GM06990 (cell line): ENCODE results near the gene PI4K2A.

Experiments
- DNase-seq: peaks from one replicate; pipeline ENCODE4 v3.0.0-alpha.2; 2011; ENCODE audit not compliant: insufficient read length; ENCODE audit errors: extremely low read depth
- H3K27me3 ChIP-seq: replicated peaks from 2 replicates; pipeline ENCODE4 v1.6.0; 2011; ENCODE audit warnings: low read length; ENCODE audit not compliant: control insufficient read depth, insufficient read depth
- H3K36me3 ChIP-seq: 2 replicates; pipeline ENCODE4 v1.5.1; 2011; ENCODE audit warnings: low read length; ENCODE audit not compliant: control insufficient read depth, insufficient read depth
- H3K4me3 ChIP-seq: replicated peaks from 2 replicates; pipeline ENCODE4 v1.5.1; 2011; ENCODE audit warnings: low read depth, mild to moderate bottlenecking, control low read depth, low read length
- CTCF ChIP-seq: IDR thresholded peaks from 2 replicates; pipeline ENCODE4 v1.5.1; 2011; ENCODE audit warnings: low read length, control low read depth, mild to moderate bottlenecking, inconsistent platforms; ENCODE audit not compliant: insufficient read depth, poor library complexity, severe bottlenecking

Gene PI4K2A

GRCh38 chr10:97608991-97609561 lies 31.4 kb upstream of the PI4K2A start:
- no peaks in the 10 kb centered on the region for H3K36me3 ChIP-seq
- no peak for DNase-seq
- no peaks in the 10 kb centered on the region for H3K27me3 ChIP-seq
- no peak for TF ChIP-seq CTCF
- no peak overlapping the region for H3K4me3 ChIP-seq

GRCh38 chr10:97611473-97611872 lies 29.0 kb upstream of the PI4K2A start:
- TF ChIP-seq CTCF, result no peak
- H3K36me3 ChIP-seq, result no peaks in the 10 kb centered on the region
- no peak overlapping the region for H3K4me3 ChIP-seq
- no peak for DNase-seq
- H3K27me3 ChIP-seq, result no peaks in the 10 kb centered on the region

- no peaks in the 10 kb centered on the region for H3K27me3 ChIP-seq
- no peaks in the 10 kb centered on the region for H3K36me3 ChIP-seq
- TF ChIP-seq CTCF, result peak; percentile 28
- no peak for DNase-seq
- no peak overlapping the region for H3K4me3 ChIP-seq
Observed at GRCh38 chr10:97612386-97612785, 28.1 kb upstream of the PI4K2A start.

- Histone ChIP-seq H3K4me3 (no peak overlapping the region), H3K36me3 (no peaks in the 10 kb centered on the region)
- no peak for DNase-seq
Observed at GRCh38 chr10:97618285-97618684, 22.2 kb upstream of the PI4K2A start.

GRCh38 chr10:97618733-97619132 lies 21.7 kb upstream of the PI4K2A start:
- Histone ChIP-seq H3K36me3 (no peaks in the 10 kb centered on the region), H3K27me3 (no peaks in the 10 kb centered on the region), H3K4me3 (no peak overlapping the region)
- TF ChIP-seq CTCF, result no peak
- DNase-seq, result no peak

More at GRCh38 chr10:97618285-97618684, 22.2 kb upstream of the PI4K2A start:
- no peak for TF ChIP-seq CTCF
- no peaks in the 10 kb centered on the region for H3K27me3 ChIP-seq

GRCh38 chr10:97623277-97623676 lies 17.2 kb upstream of the PI4K2A start:
- Histone ChIP-seq H3K36me3 (no peaks in the 10 kb centered on the region), H3K27me3 (no peaks in the 10 kb centered on the region), H3K4me3 (no peak overlapping the region)
- no peak for TF ChIP-seq CTCF
- DNase-seq, result no peak
